Activated T-helper 1 cell treated with anti-CD3 and anti-CD28 coated beads, Interleukin-12 subunit alpha, Interleukin-12 subunit beta, Interleukin-2, Interleukin-4 antibody, amounts not matched to agents 30 ng/mL and 10 ng/mL and 1 ng/mL, durations not matched to agents 14 hours and 24 hours and 36 hours (primary cell): ENCODE results near the gene CLDN18. TPM values are rescaled to one million over a fixed set of nuclear protein-coding genes. Genes with fewer than 3 reads are reported as not detected.

ENCODE experiments used
- DNase-seq: peaks from one replicate; pipeline ENCODE4 v3.0.0; 2021; ENCODE audit warnings: low spot score
- H3K27ac Mint-ChIP-seq: one replicate; pipeline ENCODE4 v1.8.0; 2021; ENCODE audit warnings: mild to moderate bottlenecking, mixed read lengths
- H3K27me3 Mint-ChIP-seq: one replicate; pipeline ENCODE4 v1.8.0; 2022; ENCODE audit warnings: mild to moderate bottlenecking, moderate library complexity, mixed read lengths; ENCODE audit not compliant: insufficient read depth
- H3K36me3 Mint-ChIP-seq: one replicate; pipeline ENCODE4 v1.8.0; 2021; ENCODE audit warnings: low read depth, mixed read lengths
- H3K4me1 Mint-ChIP-seq: one replicate; pipeline ENCODE4 v1.8.0; 2021; ENCODE audit warnings: low read depth, mixed read lengths
- H3K4me3 Mint-ChIP-seq: one replicate; pipeline ENCODE4 v1.8.0; 2021; ENCODE audit warnings: mild to moderate bottlenecking, moderate library complexity, mixed read lengths
- H3K9me3 Mint-ChIP-seq: one replicate; pipeline ENCODE4 v1.8.0; 2021; ENCODE audit warnings: mixed read lengths
- intact Hi-C: fragments of 100-400 bp; cut with micrococcal nuclease; formaldehyde crosslinking; loops from one replicate; pipeline ENCODE4 v1.15.1; 2024
- total RNA-seq: library from RNA; stranded (reverse); gene quantifications from 2 replicates; pipeline ENCODE4 v1.2.3, GENCODE V29; 2022

Gene CLDN18
- total RNA-seq, 1 donor from 2014 or later = not detected

DNA sequence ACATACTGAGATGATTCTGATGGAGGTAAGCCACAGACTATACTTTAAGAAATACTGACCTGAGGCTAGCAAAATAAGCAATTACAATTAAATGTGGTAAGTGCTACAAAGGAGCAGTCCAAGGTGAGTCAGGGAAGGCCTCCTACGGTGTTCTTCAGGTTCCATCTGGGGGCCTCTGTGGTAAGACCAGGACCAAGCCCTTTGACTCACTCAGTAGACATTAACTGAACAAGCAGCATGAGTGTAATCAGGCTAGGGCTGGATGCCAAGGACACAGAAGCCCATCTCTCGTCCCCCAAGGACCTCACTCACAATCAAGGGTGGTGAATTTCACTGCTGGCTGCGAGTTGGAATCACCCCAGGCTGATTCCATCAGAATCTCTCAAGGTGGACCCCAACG, 68.1 kb downstream of the CLDN18 start:
- no peak for DNase-seq
- no peaks in the 10 kb centered on the region for H3K9me3 Mint-ChIP-seq
- H3K27me3 Mint-ChIP-seq = peaks cover 16% of the 10 kb centered on the region
- H3K27ac Mint-ChIP-seq = no peak overlapping the region
- H3K36me3 Mint-ChIP-seq = no peaks in the 10 kb centered on the region
- no peak overlapping the region for H3K4me3 Mint-ChIP-seq
- intact Hi-C loops = no loop called here
- H3K4me1 Mint-ChIP-seq = peaks cover 18% of the 10 kb centered on the region

DNA sequence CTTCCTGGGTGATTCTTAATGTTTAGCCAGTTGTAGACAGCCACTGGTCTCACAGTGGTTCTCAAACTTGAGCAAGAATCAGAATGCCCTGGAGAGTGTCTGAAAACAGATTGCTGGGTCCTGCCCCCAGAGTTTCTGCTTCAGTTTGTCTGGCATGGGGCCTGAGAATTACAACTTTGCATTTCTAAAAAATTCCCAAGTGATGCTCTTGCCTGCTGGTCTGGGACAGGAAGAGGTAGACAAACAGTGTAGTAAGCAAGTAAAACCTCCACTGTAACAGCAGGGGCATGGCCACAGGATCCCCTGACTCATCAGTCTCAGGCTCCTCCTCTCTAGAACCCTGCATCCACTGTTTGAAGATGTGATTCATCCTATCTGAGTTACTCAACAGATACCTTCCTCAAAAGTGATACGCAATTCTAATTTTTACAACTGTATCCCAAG, 69.0 kb downstream of the CLDN18 start:
- Mint-ChIP-seq H3K4me1 (peaks cover 25% of the 10 kb centered on the region), H3K36me3 (no peaks in the 10 kb centered on the region), H3K27me3 (peaks cover 10% of the 10 kb centered on the region), H3K9me3 (no peaks in the 10 kb centered on the region), H3K4me3 (no peak overlapping the region), H3K27ac (no peak overlapping the region)
- intact Hi-C loops = no loop called here
- no peak for DNase-seq

DNA sequence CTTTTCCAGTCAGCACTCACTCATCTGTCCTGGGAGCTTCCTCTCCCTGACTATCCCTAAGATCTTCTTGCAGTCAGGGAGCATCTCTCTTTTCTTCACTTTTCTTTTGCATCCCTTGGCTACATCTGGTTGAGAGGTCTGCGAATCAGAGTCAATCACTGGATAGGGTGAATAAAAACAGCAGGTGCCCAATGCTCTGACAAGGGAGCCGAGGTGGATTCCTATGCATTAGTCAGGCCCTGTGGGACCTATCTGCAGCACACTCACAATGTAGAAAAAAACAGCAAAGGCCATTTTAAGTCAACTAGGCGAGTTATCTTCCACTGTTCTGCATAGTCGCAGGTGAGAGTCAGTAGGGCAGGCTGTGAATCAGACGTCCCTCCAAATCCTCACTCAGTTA, 69.9 kb downstream of the CLDN18 start:
- intact Hi-C loops = no loop called here
- H3K36me3 Mint-ChIP-seq = no peaks in the 10 kb centered on the region
- DNase-seq = no peak
- no peak overlapping the region for H3K27ac Mint-ChIP-seq
- H3K4me3 Mint-ChIP-seq = no peak overlapping the region
- H3K4me1 Mint-ChIP-seq = peaks cover 25% of the 10 kb centered on the region
- H3K27me3 Mint-ChIP-seq = peaks cover 4% of the 10 kb centered on the region
- H3K9me3 Mint-ChIP-seq = no peaks in the 10 kb centered on the region

DNA sequence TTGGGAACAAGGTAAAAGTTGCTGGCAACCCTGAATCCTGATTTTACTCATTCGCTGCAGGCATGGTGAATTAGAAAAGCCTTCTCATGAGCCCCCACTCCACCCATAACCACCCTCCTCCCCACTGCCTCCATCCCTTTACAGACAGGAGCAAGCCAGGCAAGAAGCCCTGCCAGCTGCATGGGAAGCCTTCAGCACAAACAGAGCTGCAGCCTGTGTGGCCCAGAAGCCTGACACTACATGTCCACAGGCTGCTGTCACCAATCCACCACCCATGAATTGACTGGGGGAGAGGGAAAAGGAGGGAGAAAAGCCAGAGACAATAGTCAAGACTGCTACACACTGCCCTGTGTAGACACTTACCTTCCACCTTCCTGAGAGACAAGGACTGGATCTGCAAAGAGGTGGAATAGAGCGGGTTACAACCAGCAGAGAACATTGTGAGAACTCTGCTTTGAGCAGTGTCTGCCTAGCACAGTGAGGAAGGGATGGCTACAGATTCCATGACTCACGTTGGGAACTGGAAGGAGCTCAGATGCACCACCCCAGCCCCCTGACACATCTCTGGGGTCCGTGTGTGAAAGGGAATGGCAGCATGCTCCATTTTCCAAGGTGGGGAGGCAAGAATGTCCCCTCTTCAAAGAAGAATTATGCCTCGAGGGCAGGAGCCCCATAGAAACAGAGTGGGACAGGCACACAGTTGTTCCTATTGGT, 71.6 kb downstream of the CLDN18 start:
- Mint-ChIP-seq H3K9me3 (no peaks in the 10 kb centered on the region), H3K4me3 (peak overlapping the region; percentile 16), H3K36me3 (no peaks in the 10 kb centered on the region), H3K4me1 (peaks cover 25% of the 10 kb centered on the region), H3K27ac (no peak overlapping the region), H3K27me3 (peaks cover 4% of the 10 kb centered on the region)
- no peak for DNase-seq
- intact Hi-C loops = loop anchor here (1.0 kb wide), 1 partner anchor 15 kb away; no protein-coding TSS in a partner anchor

DNA sequence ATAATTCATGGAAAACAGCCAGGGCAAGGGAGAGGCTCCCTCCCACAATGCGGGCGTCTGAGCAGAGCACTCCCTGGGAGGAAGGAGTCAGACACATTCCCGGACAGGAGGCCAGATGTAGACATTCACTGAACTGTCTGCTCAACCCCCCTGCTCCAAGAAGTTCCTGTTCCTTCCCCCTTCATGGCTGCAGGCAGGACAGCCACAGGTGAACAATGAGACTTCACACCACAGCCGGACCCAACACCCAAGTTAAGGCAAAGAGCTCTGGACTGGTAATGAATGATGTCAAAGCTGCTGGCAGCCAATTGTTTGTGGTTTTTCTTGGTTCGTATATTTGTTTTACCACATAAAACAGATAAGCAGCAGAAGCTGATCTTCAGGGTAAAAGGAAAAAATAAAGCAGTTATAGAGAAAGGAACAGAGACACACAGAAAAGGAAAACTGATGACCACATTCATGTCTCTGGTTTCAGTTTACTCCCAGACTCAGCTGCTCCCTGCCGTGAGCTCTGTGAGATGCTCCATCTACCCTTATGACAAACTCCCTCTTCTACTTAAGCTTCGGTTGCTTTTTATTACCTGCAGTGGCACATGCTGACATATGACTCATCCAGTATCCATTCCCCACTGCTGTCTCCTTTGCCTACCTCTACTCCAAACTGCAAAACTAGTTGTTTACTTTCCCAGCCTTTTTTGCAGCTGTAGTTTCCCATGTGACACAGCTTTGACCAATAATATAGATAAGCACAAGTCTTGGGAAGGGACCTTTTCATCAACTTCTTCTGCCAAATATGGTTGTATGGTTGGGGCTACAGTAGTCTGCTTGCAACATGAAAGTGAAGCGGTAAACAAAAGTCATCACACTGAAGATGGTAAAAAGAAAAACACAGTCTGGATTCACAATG, 72.4 kb downstream of the CLDN18 start:
- Mint-ChIP-seq H3K27ac (peak overlapping the region; percentile 51), H3K27me3 (peaks cover 7% of the 10 kb centered on the region), H3K4me3 (peak overlapping the region; percentile 19)

DNA sequence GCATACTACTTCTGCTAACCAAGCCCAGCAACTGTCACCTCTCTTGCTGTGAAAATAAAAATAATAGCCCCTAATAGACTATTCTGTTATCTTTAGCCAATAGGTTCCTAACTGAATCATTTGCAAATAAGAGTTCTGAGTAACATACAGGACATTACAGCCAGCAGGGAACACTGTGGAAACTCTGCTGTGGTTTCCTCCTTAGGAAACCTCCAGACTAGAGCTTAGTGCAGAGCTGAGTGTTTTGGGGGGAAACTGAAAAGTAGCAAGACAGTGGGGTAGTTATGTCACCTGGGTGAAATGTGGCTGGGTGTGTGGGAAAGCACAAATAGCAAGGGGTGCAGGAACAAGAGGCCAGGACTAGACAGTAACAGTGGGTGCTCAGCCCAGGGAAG, 73.0 kb downstream of the CLDN18 start:
- H3K9me3 Mint-ChIP-seq = no peaks in the 10 kb centered on the region
- peaks cover 7% of the 10 kb centered on the region for H3K27me3 Mint-ChIP-seq
- H3K36me3 Mint-ChIP-seq = no peaks in the 10 kb centered on the region
- H3K4me1 Mint-ChIP-seq = peaks cover 25% of the 10 kb centered on the region
- no peak for DNase-seq
- H3K4me3 Mint-ChIP-seq = peak overlapping the region; percentile 41
- intact Hi-C loops = loop anchor here (1.0 kb wide), 1 partner anchor 17 kb away; no protein-coding TSS in a partner anchor
- H3K27ac Mint-ChIP-seq = peak overlapping the region; percentile 51

More for the DNA sequence above, 72.4 kb downstream of the CLDN18 start:
- Mint-ChIP-seq H3K9me3 (no peaks in the 10 kb centered on the region), H3K36me3 (no peaks in the 10 kb centered on the region), H3K4me1 (peaks cover 25% of the 10 kb centered on the region)
- peak; percentile 9 for DNase-seq
- intact Hi-C loops = loop anchor here (1.0 kb wide), 1 partner anchor 16 kb away; no protein-coding TSS in a partner anchor

Other genes starting within 250 kb of the CLDN18 start
- gene SOX14, start 245.8 kb upstream of the CLDN18 start, total RNA-seq = not detected in 2 replicates
- 0.07 and 0.16 TPM in 2 replicates for gene DZIP1L, start 105.4 kb downstream of the CLDN18 start, total RNA-seq
- not detected in 2 replicates for gene A4GNT, start 122.2 kb downstream of the CLDN18 start, total RNA-seq
- 25.7 and 31.0 TPM in 2 replicates for gene DBR1, start 164.8 kb downstream of the CLDN18 start, total RNA-seq
- gene ARMC8, start 177.1 kb downstream of the CLDN18 start, total RNA-seq = 42.9 and 54.3 TPM in 2 replicates